Adipose tissue (tissue), 3 donors: Measurements from ENCODE around the gene CMTM1. TPM values are rescaled to one million over a fixed set of nuclear protein-coding genes. Genes with fewer than 3 reads are reported as not detected.

Experiments used
- H3K27ac ChIP-seq: one replicate; pipeline ENCODE4 v1.5.1; 2013; ENCODE audit warnings: low read depth, low read length
- WGBS, 3 donors: extraction: QIAGEN DNeasy Blood & Tissue Kit; methylation state at CpG; one replicate each; pipeline ENCODE4 v1.1.7; 2013; 5-methylcytosine and 5-hydroxymethylcytosine counted together
- polyA plus RNA-seq, 3 donors: library from polyadenylated mRNA; stranded (reverse); fragments of 200-250 nt; gene quantifications; one replicate each; pipeline ENCODE4 v1.2.3, GENCODE V29; 2013
- donor health status: healthy with polysubstance abuse.
- donor health status: Bipolar disorder and iron deficiency.
- donor health status: healthy.

Gene CMTM1
- polyA plus RNA-seq, 3 donors, result 0.21 to 0.67 (median 0.45) TPM

GRCh38 chr16:66534376-66534799 lies 31.9 kb upstream of the CMTM1 start:
- 85 to 100% (median 95%) methylated on average over 1 of the region's 1 CpG for WGBS, 3 donors
- H3K27ac ChIP-seq, result no peak overlapping the region

DNA sequence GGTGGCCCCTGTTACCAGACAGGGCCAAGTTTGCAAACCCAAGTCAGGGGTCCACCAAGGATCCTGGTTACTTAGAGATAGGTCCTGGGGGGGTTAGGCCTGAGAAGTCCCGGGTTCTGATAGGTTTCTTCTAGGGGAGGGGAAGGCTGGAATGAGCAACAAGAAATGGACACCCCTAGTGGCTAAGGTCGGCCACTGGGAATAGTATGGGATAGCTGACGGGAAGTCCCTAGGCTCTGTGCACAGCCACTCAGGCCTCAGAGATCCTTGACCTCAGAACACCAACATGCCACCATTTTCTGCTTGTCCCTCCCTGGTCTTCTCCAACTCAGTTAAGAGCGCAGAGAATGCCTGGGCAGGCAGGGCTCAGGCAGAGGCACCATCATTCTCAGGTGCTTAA lies 29.7 kb upstream of the CMTM1 start:
- H3K27ac ChIP-seq, result no peak overlapping the region
- 92 to 97% (median 93%) methylated on average over 4 of the region's 4 CpGs for WGBS, 3 donors

GRCh38 chr16:66537236-66537635 lies 29.0 kb upstream of the CMTM1 start:
- H3K27ac ChIP-seq, result no peak overlapping the region
- WGBS, 3 donors, result 93 to 97% (median 94%) methylated on average over 2 of the region's 2 CpGs

DNA sequence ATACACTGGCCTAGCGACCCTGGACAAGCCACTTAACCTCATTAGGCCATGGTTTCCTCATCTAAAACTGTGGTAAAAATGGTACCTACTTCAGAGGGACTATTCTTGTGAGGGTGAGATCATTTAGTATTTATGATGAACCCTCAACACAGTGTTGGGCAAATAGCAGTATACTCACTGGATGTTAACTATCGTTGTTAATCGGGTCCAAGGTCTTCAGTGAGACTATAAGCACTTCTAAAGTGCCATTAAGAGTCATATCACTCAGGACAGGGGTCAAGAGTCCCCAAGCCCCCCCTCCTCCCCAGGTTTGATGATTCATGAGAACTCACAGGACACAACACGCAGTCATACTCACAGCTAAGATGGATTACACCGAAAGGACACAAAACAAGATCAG lies 27.3 kb upstream of the CMTM1 start:
- no peak overlapping the region for H3K27ac ChIP-seq
- 90 to 97% (median 93%) methylated on average over 5 of the region's 5 CpGs for WGBS, 3 donors

- H3K27ac ChIP-seq, result no peak overlapping the region
- 61 to 93% (median 65%) methylated on average over 3 of the region's 3 CpGs for WGBS, 3 donors
Measured at GRCh38 chr16:66539623-66540469, 26.4 kb upstream of the CMTM1 start.

DNA sequence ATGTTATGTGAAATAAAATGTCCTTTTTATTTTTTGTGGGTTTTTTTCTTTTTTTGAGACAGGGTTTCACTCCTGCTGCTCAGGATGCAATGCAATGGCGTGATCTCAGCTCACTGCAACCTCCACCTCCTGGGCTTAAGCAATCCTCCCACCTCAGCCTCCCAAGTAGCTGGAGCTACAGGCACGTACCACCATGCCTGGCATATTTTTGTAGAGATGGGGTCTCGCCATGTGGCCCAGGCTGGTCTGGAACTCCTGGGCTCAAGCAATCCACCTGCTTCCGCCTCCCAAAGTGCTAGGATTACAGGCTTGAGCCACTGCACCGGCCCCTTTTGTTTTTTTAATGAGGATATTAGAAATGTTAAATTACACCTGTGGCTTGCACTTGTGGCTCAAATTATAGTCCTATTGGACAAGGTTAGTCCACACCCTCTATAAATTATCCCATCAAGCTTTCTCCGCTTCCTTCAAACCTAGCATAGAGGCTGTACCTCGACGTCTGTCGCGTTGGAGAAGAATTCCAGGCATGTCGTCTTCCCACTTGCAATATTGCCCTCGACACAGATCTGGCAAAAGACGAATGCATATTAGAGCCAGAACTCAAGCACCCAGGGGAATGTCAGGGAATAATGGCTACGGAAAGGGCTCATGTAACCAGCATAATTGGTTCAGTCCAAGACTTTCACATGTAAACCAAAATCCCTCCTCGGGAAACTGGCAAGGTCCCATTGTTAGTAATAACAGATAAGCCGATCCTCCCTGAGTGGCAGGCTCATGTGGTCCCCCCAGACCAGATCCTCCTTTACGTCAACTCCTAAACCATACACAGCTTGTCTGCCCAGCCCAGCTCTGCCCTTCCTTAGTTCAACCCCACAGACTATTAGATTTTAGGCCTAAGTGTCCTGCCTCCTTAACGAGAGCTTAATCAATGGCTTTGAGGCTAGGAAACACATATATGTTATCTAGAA lies 24.6 kb upstream of the CMTM1 start:
- 75 to 84% (median 83%) methylated on average over 18 of the region's 18 CpGs for WGBS, 3 donors
- H3K27ac ChIP-seq, result no peak overlapping the region

GRCh38 chr16:66542396-66542795 lies 23.8 kb upstream of the CMTM1 start:
- no peak overlapping the region for H3K27ac ChIP-seq
- 91 to 96% (median 93%) methylated on average over 3 of the region's 3 CpGs for WGBS, 3 donors

DNA sequence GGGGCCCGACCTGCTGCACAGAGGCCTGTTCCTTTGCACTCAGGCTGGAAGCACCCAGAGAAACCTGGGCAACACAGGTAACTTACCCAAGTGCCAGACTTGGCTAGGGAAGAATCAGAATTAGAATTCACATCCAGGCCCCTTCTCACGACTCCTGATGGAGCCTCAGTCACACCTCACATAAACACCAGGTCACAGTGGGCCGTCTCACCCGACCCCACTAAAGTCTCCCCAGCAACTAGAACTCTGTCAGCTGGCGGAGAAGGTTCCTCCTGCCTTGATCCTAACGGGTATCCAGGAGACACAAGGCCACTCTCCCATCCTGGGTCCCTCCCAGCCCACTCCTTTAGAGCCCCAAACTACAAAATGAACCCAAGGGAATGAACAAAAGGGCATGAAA lies 22.7 kb upstream of the CMTM1 start:
- WGBS, 3 donors, result 79 to 88% (median 84%) methylated on average over 6 of the region's 6 CpGs
- no peak overlapping the region for H3K27ac ChIP-seq

DNA sequence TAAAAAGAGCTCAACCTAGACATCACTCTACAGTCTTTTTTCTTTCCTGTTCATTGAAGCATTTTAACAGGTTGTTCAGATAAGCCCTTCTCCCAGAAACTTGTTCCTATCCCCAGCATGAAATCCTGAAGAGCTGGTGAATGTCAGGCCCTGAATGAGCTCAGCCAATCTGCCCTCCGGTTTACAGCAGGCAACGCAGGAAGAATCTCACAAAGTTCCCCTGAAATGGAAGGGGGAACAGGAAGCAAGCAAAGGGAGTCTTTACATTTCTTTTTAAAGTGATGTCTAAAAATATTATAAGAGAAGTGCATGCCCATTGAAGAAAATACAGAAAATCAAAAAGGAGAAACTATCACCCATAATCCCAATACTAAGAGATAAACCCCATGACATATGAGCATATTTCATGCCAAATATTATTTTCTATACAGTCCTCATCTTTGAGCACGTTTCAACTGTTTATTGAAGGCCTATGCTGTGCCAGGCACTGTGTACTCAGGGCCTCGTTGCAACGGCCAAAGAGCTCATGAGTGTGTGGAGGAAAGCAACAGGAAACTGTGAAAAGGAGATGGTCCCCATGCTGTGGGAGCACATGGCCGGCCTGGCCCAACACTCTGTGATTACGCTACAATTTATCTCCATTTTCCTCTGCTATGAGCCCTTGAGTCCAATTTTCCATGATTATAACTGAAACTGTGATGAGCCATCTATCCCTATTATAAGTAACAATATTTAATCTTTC lies 22.1 kb upstream of the CMTM1 start:
- H3K27ac ChIP-seq, result no peak overlapping the region
- WGBS, 3 donors, result 53 to 77% (median 64%) methylated on average over 7 of the region's 7 CpGs

GRCh38 chr16:66547101-66547989 lies 18.9 kb upstream of the CMTM1 start:
- no peak overlapping the region for H3K27ac ChIP-seq
- WGBS, 3 donors, result 94 to 95% (median 95%) methylated on average over 5 of the region's 5 CpGs

DNA sequence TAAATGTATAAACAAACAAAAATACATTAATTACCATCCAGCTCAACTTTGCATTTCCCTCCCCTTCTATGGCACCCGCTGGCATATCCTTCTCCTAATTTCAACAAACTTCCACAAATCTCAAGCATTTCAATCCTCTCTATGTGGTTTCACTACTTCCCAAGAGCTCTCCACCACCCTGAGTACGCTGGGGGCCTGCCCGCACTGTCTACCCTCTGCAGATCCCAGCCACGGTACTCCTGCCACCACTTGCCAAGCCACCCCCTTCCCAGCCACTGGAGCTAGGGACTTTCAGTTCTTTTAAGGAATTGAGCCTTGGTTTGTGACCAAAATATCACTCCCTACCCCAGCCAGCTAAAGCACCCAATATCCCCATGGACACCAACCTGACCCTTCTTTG lies 18.2 kb upstream of the CMTM1 start:
- no peak overlapping the region for H3K27ac ChIP-seq
- WGBS, 3 donors, result 81 to 91% (median 83%) methylated on average over 4 of the region's 4 CpGs

DNA sequence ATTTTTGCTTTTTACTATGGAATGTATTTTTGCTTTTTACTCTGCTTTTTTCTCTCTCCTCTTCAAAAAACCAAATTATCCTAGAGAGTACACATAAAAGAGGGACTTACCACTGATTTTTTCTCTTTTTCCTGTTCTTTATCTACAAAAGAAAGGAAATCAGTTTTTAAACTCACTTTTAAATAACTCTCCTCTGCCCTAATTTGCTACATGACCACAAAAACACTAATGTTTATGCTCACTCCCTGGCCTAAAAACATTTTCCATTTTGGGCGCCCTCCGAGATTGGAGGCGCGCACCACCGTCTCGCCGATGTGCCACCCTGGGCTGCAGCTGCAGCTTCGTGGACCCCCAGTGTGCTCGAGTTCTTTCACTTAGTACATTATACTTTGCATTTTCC lies 17.4 kb upstream of the CMTM1 start:
- peak overlapping the region; percentile 22 for H3K27ac ChIP-seq
- WGBS, 3 donors, result 47 to 74% (median 48%) methylated on average over 9 of the region's 9 CpGs

GRCh38 chr16:66549284-66550131 lies 16.7 kb upstream of the CMTM1 start, which contains the start of gene TK2:
Gene TK2 (minus strand): TSS chr16:66550122. CDS start chr16:66550061, 61 bp downstream.
- peak within 1 kb of the TSS; percentile 22 for H3K27ac ChIP-seq
- WGBS, 3 donors, result 2% methylated on average over 76 to 80 of the region's 80 CpGs

GRCh38 chr16:66551348-66551759 lies 14.9 kb upstream of the CMTM1 start:
- WGBS, 3 donors, result 21 to 52% (median 26%) methylated on average over 6 of the region's 6 CpGs
- H3K27ac ChIP-seq, result no peak overlapping the region

- H3K27ac ChIP-seq, result no peak overlapping the region
- 34 to 44% (median 39%) methylated on average over 8 of the region's 8 CpGs for WGBS, 3 donors
Measured at GRCh38 chr16:66551788-66552285, 14.4 kb upstream of the CMTM1 start.

DNA sequence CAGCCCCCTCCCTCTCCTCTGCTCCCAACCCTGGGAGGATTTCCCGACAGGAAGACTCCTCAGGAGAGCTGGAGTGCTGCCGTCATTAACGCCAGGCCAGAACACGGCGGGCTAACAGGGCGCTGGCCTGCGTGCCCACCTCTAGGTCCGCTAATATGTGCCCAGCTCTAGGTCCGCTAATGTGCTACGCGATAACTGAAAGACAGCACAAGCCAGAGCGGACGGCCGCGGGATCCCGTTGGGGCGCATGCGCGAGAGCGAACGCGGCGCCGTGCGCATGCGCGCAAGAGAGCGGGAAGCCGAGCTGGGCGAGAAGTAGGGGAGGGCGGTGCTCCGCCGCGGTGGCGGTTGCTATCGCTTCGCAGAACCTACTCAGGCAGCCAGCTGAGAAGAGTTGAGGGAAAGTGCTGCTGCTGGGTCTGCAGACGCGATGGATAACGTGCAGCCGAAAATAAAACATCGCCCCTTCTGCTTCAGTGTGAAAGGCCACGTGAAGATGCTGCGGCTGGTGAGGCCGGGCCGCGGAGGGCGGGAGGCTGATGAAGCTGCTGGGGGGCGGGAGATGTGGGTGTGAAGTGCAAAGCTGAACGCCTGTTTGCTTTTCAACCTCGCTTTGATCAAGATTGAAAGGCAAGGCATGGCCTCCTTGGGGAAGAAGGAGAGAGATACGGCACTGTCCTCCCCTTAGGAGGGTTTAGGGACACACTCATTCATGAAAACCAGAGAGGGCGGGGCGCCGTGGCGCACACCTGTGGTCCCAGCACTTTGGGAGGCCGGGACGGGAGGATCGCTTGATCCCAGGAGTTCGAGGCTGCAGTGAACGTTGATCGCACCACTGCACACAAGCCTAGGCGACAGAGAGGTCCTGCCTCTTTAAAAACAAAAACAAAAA lies 13.7 kb upstream of the CMTM1 start, which contains the start of gene CKLF:
Gene CKLF (plus strand): TSS at position 291 of the 892 bp plus-strand sequence. CDS start 140 bp downstream, at position 431.
- H3K27ac ChIP-seq, result no peak within 1 kb of the TSS
- WGBS, 3 donors, result 3 to 7% (median 5%) methylated on average over 63 of the region's 63 CpGs
